WTC11 (cell line): ENCODE data around the gene ADNP2.

Experiments
- IRF2 ChIP-seq: sonication (generic); formaldehyde crosslinking; IDR thresholded peaks from 2 replicates; pipeline ENCODE4 v1.8.0; 2022; ENCODE audit warnings: low read depth, missing genetic modification reagents, borderline replicate concordance
- MAX ChIP-seq: sonication (generic); formaldehyde crosslinking; IDR thresholded peaks from 2 replicates; pipeline ENCODE4 v1.8.0; 2022; ENCODE audit warnings: mild to moderate bottlenecking, missing genetic modification reagents
- MXD4 ChIP-seq: fragments of 250-450 bp; sonication (Bioruptor Pico); IDR thresholded peaks from 2 replicates; pipeline ENCODE4 v1.8.0; 2021; ENCODE audit warnings: mild to moderate bottlenecking, moderate library complexity, borderline replicate concordance
- RORB ChIP-seq: fragments of 250-450 bp; sonication (Bioruptor Pico); IDR thresholded peaks from 2 replicates; pipeline ENCODE4 v1.9.0; 2021; ENCODE audit warnings: mild to moderate bottlenecking
- TCF7 ChIP-seq: sonication (generic); formaldehyde crosslinking; IDR thresholded peaks from 2 replicates; pipeline ENCODE4 v1.8.0; 2022; ENCODE audit warnings: mild to moderate bottlenecking, low read depth, missing genetic modification reagents, moderate library complexity
- TF ChIP-seq, protein P1 (sequence below): fragments of 200-600 bp; IDR thresholded peaks from 2 replicates; pipeline ENCODE4 v1.8.0; 2022; ENCODE audit warnings: antibody characterized with exemption

DNA sequence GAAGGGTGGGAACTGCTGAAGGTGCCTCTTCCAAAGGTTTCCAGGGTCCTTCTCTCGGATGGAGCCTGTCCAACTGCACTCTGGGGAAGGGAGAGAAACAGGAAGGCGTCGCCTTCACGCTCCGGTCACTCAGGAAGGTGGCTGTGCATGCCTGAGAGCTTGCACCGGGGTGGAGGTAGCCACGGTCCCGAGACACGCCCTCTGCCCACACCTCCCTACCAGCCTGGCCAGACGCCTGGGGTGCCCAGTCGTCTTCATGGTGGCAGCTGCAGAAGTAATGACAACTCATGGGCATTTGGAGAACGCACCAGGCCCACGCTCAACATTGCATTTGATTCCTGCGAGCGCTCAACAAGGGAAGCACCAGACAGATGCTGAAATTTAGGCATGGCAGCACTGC, 59.9 kb downstream of the ADNP2 start:
- TF ChIP-seq, protein P1, sequence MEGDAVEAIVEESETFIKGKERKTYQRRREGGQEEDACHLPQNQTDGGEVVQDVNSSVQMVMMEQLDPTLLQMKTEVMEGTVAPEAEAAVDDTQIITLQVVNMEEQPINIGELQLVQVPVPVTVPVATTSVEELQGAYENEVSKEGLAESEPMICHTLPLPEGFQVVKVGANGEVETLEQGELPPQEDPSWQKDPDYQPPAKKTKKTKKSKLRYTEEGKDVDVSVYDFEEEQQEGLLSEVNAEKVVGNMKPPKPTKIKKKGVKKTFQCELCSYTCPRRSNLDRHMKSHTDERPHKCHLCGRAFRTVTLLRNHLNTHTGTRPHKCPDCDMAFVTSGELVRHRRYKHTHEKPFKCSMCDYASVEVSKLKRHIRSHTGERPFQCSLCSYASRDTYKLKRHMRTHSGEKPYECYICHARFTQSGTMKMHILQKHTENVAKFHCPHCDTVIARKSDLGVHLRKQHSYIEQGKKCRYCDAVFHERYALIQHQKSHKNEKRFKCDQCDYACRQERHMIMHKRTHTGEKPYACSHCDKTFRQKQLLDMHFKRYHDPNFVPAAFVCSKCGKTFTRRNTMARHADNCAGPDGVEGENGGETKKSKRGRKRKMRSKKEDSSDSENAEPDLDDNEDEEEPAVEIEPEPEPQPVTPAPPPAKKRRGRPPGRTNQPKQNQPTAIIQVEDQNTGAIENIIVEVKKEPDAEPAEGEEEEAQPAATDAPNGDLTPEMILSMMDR: no peak
- TF ChIP-seq IRF2 (CRISPR knock-in tag) (no peak), TCF7 (no peak), MXD4 (no peak), RORB (CRISPR knock-in tag) (no peak), MAX (CRISPR knock-in tag) (no peak)
